GM12878 (cell line): ENCODE measurements around the gene UST. TPM values are rescaled to one million over a fixed set of nuclear protein-coding genes. Genes with fewer than 3 reads are reported as not detected.

ENCODE experiments used
- ATAC-seq: fragments of 200-7000 bp; cut with Tn5 transposase; 3 replicates; pipeline ENCODE4 v1.9.1; 2020; ENCODE audit warnings: mild to moderate bottlenecking, moderate library complexity
- BruUV-seq: library from RNA; stranded (reverse); fragments of 400-500 nt; replicated peaks from 2 replicates; lab custom pipeline; 2021; lab: Mats Ljungman, UMichigan
- CTCF ChIA-PET: fragments of 300-600 bp; sonication (Branson Sonifier 250); formaldehyde crosslinking; extraction: SDS; loops from one replicate; lab custom pipeline; 2021; ENCODE audit warnings: inconsistent platforms; lab: Yijun Ruan, JAX
- POLR2A ChIA-PET: fragments of 350-600 bp; formaldehyde crosslinking; extraction: SDS; loops from one replicate; lab custom pipeline; 2021; ENCODE audit warnings: inconsistent platforms; lab: Charles Lee
- RAD21 ChIA-PET: fragments of 300-600 bp; sonication (Branson Sonifier 250); formaldehyde crosslinking; loops from one replicate; lab custom pipeline; 2023; ENCODE audit warnings: antibody characterized with exemption; ENCODE audit not compliant: unreplicated experiment; lab: Charles Lee
- SMC1A ChIA-PET: fragments of 300-600 bp; sonication (Branson Sonifier 250); formaldehyde crosslinking; loops from one replicate; lab custom pipeline; 2023; ENCODE audit not compliant: unreplicated experiment, uncharacterized antibody; lab: Charles Lee
- DNase-seq: peaks from one replicate; pipeline ENCODE4 v3.0.0-alpha.2; 2011; ENCODE audit warnings: low read depth, low spot score
- FAIRE-seq: peaks from 3 replicates; lab custom pipeline; 2011; peaks lifted over from hg19 to GRCh38; lab: Jason Lieb, UNC
- H2AFZ ChIP-seq: 2 replicates; pipeline ENCODE4 v1.6.0; 2011; ENCODE audit warnings: low read depth, low read length, control low read depth; ENCODE audit not compliant: control insufficient read depth
- H3K27ac ChIP-seq: 2 replicates; pipeline ENCODE4 v1.5.1; 2011; ENCODE audit warnings: control low read depth; ENCODE audit not compliant: control insufficient read depth, insufficient read depth
- H3K27me3 ChIP-seq, 2 experiments: replicated peaks in 1 of 2; 2 replicates each; pipeline versions ENCODE4 v1.6.0 to v1.6.1; 2011; ENCODE audit warnings: low read length in 1 of 2; ENCODE audit not compliant: control insufficient read depth in 2 of 2, insufficient read depth in 2 of 2
- H3K36me3 ChIP-seq, 2 experiments: 2 replicates each; pipeline ENCODE4 v1.5.1; 2011; ENCODE audit warnings: low read length in 1 of 2; ENCODE audit not compliant: control insufficient read depth in 2 of 2, insufficient read depth in 2 of 2
- H3K4me1 ChIP-seq: 2 replicates; pipeline ENCODE4 v1.6.1; 2011; ENCODE audit warnings: mild to moderate bottlenecking, low read length, moderate library complexity, mixed read lengths; ENCODE audit not compliant: control insufficient read depth, insufficient read depth
- H3K4me2 ChIP-seq: 2 replicates; pipeline ENCODE4 v1.6.0; 2011; ENCODE audit warnings: control low read depth; ENCODE audit not compliant: control insufficient read depth, insufficient read depth
- H3K4me3 ChIP-seq: fragments of 200-600 bp; sonication (generic); 2 replicates; pipeline ENCODE4 v1.5.1; 2016
- H3K79me2 ChIP-seq: 2 replicates; pipeline ENCODE4 v1.6.0; 2011; ENCODE audit warnings: low read length; ENCODE audit not compliant: control insufficient read depth, insufficient read depth
- H3K9ac ChIP-seq: 2 replicates; pipeline ENCODE4 v1.8.0; 2011; ENCODE audit warnings: low read length, control low read depth, mixed read lengths; ENCODE audit not compliant: control insufficient read depth, insufficient read depth
- H3K9me3 ChIP-seq: replicated peaks from 3 replicates; pipeline ENCODE4 v1.5.1; 2011; ENCODE audit warnings: mild to moderate bottlenecking, low read length; ENCODE audit not compliant: control insufficient read depth, insufficient read depth
- H4K20me1 ChIP-seq: 2 replicates; pipeline ENCODE4 v1.6.0; 2011; ENCODE audit not compliant: control insufficient read depth, insufficient read depth
- CEBPB ChIP-seq, 2 experiments: fragments of 150-350 bp in 1 of 2; IDR thresholded peaks; 2 replicates each; pipeline ENCODE4 v1.6.1; 2012 to 2014; ENCODE audit warnings: low read depth in 2 of 2, low read length in 2 of 2, borderline replicate concordance in 1 of 2, inconsistent platforms in 1 of 2
- CHD4 ChIP-seq: fragments of 200-600 bp; sonication (generic); IDR thresholded peaks from 2 replicates; pipeline ENCODE4 v1.6.1; 2016; ENCODE audit warnings: mild to moderate bottlenecking
- E2F4 ChIP-seq: IDR thresholded peaks from 2 replicates; pipeline ENCODE4 v1.6.1; 2012; ENCODE audit warnings: low read depth, low read length, improper control_type of control experiment
- EGR1 ChIP-seq, 2 experiments: IDR thresholded peaks; 1 replicate in 1 of 2; 2 replicates in 1 of 2; pipeline ENCODE4 v1.6.1; 2011 to 2012; ENCODE audit warnings: low read depth in 2 of 2, low read length in 2 of 2, borderline replicate concordance in 1 of 2, mild to moderate bottlenecking in 1 of 2, moderate library complexity in 1 of 2
- GABPA ChIP-seq: IDR thresholded peaks from 2 replicates; pipeline ENCODE4 v1.6.1; 2014; ENCODE audit warnings: antibody characterized with exemption, low read depth, mild to moderate bottlenecking, inconsistent platforms
- HDAC6 ChIP-seq: fragments of 200-600 bp; sonication (generic); IDR thresholded peaks from one replicate; pipeline ENCODE4 v1.8.0; 2017; ENCODE audit warnings: antibody characterized with exemption; ENCODE audit not compliant: unreplicated experiment
- IKZF2 ChIP-seq, 2 experiments: fragments of 450-650 bp; IDR thresholded peaks; 2 replicates each; pipeline ENCODE4 v1.6.1; 2017; ENCODE audit warnings: mild to moderate bottlenecking in 2 of 2, moderate library complexity in 2 of 2
- JUNB ChIP-seq: IDR thresholded peaks from 2 replicates; pipeline ENCODE4 v1.6.1; 2016; ENCODE audit warnings: antibody characterized with exemption, mild to moderate bottlenecking
- LARP7 ChIP-seq: fragments of 450-650 bp; IDR thresholded peaks from 2 replicates; pipeline ENCODE4 v1.6.1; 2017; ENCODE audit warnings: mild to moderate bottlenecking
- MTA2 ChIP-seq: fragments of 450-650 bp; IDR thresholded peaks from 2 replicates; pipeline ENCODE4 v1.6.1; 2016; ENCODE audit warnings: low read depth, mild to moderate bottlenecking, moderate library complexity
- NBN ChIP-seq: fragments of 450-650 bp; IDR thresholded peaks from 2 replicates; pipeline ENCODE4 v1.6.1; 2016
- POU2F2 ChIP-seq: IDR thresholded peaks from 3 replicates; pipeline ENCODE4 v1.6.1; 2011; ENCODE audit warnings: low read depth, mild to moderate bottlenecking, low read length, borderline replicate concordance
- RUNX3 ChIP-seq: IDR thresholded peaks from 2 replicates; pipeline ENCODE4 v1.6.1; 2012; ENCODE audit warnings: low read length, inconsistent platforms
- STAT1 ChIP-seq: fragments of 450-650 bp; conservative IDR thresholded peaks from 2 replicates; pipeline ENCODE4 v1.6.1; 2014; ENCODE audit warnings: antibody characterized with exemption, mild to moderate bottlenecking
- STAT3 ChIP-seq: IDR thresholded peaks from 2 replicates; pipeline ENCODE4 v1.6.1; 2011; ENCODE audit warnings: low read depth, low read length, improper control_type of control experiment
- WGBS: methylation state at CpG from one replicate; pipeline ENCODE4 v1.1.6; 2016; ENCODE audit warnings: low lambda C conversion rate; ENCODE audit not compliant: insufficient replicate concordance, insufficient coverage; ENCODE audit errors: missing lambda C conversion rate; 5-methylcytosine and 5-hydroxymethylcytosine counted together
- in situ Hi-C: fragments of 300-500 bp; cut with MboI; formaldehyde crosslinking; loops from 9 replicates; pipeline ENCODE4 v1.14.3; 2018; ENCODE audit warnings: mixed read lengths
- intact Hi-C: fragments of 100-400 bp; cut with micrococcal nuclease; formaldehyde crosslinking; loops from one replicate; pipeline ENCODE4 v1.14.2; 2022; ENCODE audit not compliant: unreplicated experiment
- polyA plus RNA-seq, 11 experiments: library from polyadenylated mRNA; depleted of rRNA in 4 of 11; unstranded in 6 of 11; stranded (reverse) in 5 of 11; fragments of >200 nt; fragmentation: Nextera tagmentation in 4 of 11; fragmentation: Illumina TruSeq in 1 of 11; extraction: Ambion mirVana in 4 of 11; extraction: Trizol in 1 of 11; gene quantifications; 1 replicate in 1 of 11; 2 replicates in 10 of 11; pipeline versions ENCODE4 v1.2.1 to v1.2.3, GENCODE V29; 2011 to 2016; ENCODE audit warnings: inconsistent platforms in 2 of 11, missing spikeins in 2 of 11, low read depth in 1 of 11
- total RNA-seq, 4 experiments: library from RNA; depleted of rRNA in 3 of 4; stranded (reverse); fragments of >200 nt in 3 of 4; fragmentation: Illumina TruSeq in 1 of 4; extraction: Trizol in 1 of 4; gene quantifications; 2 replicates each; pipeline versions ENCODE4 v1.2.1 to v1.2.3, GENCODE V29; 2013 to 2021
- TF ChIP-seq, protein P1 (sequence below): fragments of 450-650 bp; IDR thresholded peaks from 2 replicates; pipeline ENCODE4 v1.6.1; 2016; ENCODE audit warnings: mild to moderate bottlenecking
- TF ChIP-seq, protein P2 (sequence below): IDR thresholded peaks from 2 replicates; pipeline ENCODE4 v1.6.1; 2012; ENCODE audit warnings: low read depth, low read length, improper control_type of control experiment

The UST gene
- total and polyA plus RNA-seq, 10 of the 15 experiments (the other 5 are each of a cell fraction or from before 2014, with no cell fraction given): 0.74 to 43.3 (median 2.2) TPM

DNA sequence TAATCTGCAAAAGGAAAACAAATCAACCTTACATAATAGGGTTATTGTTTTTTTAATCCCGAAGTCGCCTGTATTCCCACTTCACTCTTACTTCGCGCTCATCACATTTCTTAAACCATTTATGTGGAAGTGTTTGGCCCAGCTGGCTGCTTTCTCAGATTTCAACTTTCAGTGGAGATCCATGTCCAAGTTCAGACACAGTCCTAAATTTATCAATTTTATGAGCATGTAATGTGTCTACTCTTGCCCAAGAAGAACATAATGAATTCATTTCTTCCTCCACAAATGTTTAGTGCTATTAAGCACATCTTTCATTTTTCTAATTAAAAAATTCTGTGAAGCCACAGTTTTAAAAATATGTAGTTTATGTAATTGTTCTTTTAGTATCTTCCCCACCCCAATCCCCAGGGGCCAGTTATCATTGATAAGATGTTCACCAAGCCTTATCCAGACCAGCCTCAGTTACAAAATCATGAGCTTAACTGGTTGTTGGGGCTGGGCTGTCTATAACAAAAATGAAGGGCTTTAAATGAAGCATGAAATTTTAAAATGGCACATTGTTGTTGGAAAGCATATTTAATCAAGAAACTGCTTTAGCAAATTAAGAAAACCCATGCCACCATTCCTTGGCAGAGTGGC is 151.7 kb downstream of the UST start:
- no peaks in the 10 kb centered on the region for H3K27me3 ChIP-seq
- H3K36me3 ChIP-seq: no peaks in the 10 kb centered on the region
- no TSS peak for BruUV-seq
- TF ChIP-seq, protein P1, sequence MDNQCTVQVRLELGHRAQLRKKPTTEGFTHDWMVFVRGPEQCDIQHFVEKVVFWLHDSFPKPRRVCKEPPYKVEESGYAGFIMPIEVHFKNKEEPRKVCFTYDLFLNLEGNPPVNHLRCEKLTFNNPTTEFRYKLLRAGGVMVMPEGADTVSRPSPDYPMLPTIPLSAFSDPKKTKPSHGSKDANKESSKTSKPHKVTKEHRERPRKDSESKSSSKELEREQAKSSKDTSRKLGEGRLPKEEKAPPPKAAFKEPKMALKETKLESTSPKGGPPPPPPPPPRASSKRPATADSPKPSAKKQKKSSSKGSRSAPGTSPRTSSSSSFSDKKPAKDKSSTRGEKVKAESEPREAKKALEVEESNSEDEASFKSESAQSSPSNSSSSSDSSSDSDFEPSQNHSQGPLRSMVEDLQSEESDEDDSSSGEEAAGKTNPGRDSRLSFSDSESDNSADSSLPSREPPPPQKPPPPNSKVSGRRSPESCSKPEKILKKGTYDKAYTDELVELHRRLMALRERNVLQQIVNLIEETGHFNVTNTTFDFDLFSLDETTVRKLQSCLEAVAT: no peak
- TF ChIP-seq CHD4 (no peak), EGR1 (IDR thresholded peaks at IDR 0.05; ENCODE audit: borderline replicate concordance in 1 of 2, low read depth in 2 of 2, low read length in 2 of 2) (no peak), LARP7 (no peak), IKZF2 (IDR thresholded peaks at IDR 0.05) (no peak), GABPA (no peak), MTA2 (no peak), POU2F2 (no peak), CEBPB (IDR thresholded peaks at IDR 0.05; ENCODE audit: borderline replicate concordance in 1 of 2, low read depth in 2 of 2, low read length in 2 of 2) (no peak), NBN (no peak), STAT1 (no peak), JUNB (no peak), RUNX3 (no peak), STAT3 (no peak), HDAC6 (no peak), E2F4 (no peak)
- TF ChIP-seq, protein P2, sequence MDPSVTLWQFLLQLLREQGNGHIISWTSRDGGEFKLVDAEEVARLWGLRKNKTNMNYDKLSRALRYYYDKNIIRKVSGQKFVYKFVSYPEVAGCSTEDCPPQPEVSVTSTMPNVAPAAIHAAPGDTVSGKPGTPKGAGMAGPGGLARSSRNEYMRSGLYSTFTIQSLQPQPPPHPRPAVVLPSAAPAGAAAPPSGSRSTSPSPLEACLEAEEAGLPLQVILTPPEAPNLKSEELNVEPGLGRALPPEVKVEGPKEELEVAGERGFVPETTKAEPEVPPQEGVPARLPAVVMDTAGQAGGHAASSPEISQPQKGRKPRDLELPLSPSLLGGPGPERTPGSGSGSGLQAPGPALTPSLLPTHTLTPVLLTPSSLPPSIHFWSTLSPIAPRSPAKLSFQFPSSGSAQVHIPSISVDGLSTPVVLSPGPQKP: no peak
- RAD21 ChIA-PET: no interaction called here
- WGBS: 66% methylated on average over 4 of the region's 4 CpGs
- no peak overlapping the region for H3K4me3 ChIP-seq
- CTCF ChIA-PET: no interaction called here
- no peaks in the 10 kb centered on the region for H3K9me3 ChIP-seq
- no peak for ATAC-seq
- POLR2A ChIA-PET: no interaction called here
- H4K20me1 ChIP-seq: no peaks in the 10 kb centered on the region
- SMC1A ChIA-PET: interaction anchor here (0.6 to 1.9 kb wide), 3 partner anchors 13 to 974 kb away, joined by 3 to 6 read pairs (median 3); no protein-coding TSS in a partner anchor
- H3K79me2 ChIP-seq: no peaks in the 10 kb centered on the region
- intact Hi-C loops: no loop called here
- no peak for DNase-seq
- no peaks in the 10 kb centered on the region for H3K4me1 ChIP-seq
- in situ Hi-C loops: no loop called here
- no peak overlapping the region for H2AFZ ChIP-seq
- no peak overlapping the region for H3K27ac ChIP-seq
- no peak overlapping the region for H3K9ac ChIP-seq
- no peak for FAIRE-seq
- no peak overlapping the region for H3K4me2 ChIP-seq
